Stimulated activated CD4-positive, alpha-beta T cell treated with anti-CD3 and anti-CD28 coated beads, Interleukin-2, amount 100 ng/mL, for 4 hours (primary cell): ENCODE results near the gene BNC2.

Source experiments
- DNase-seq: peaks from one replicate; pipeline ENCODE4 v3.0.0-alpha.2; 2020; ENCODE audit warnings: low read depth

Gene BNC2

GRCh38 chr9:16817002-16817401 is 53.5 kb downstream of the BNC2 start:
- no peak for DNase-seq

DNA sequence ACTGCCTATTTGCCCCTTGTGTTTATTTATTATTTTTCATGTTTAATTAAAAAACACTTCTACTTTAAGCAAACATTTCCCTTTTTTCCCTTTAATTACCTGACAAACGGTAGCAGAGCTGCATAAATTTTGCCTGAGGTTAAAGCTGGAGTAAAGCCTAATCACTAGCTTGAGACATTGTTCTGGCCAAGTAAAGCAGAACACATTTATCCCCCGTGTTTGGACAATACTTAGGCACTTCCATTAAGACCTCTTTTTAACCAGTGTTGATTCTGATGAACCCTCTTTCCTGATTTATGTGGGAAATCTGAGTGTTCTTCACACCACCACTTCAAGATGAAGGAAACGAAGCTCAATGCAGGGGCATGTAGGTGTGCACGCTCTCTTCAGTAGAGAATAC is 54.5 kb downstream of the BNC2 start:
- no peak for DNase-seq

DNA sequence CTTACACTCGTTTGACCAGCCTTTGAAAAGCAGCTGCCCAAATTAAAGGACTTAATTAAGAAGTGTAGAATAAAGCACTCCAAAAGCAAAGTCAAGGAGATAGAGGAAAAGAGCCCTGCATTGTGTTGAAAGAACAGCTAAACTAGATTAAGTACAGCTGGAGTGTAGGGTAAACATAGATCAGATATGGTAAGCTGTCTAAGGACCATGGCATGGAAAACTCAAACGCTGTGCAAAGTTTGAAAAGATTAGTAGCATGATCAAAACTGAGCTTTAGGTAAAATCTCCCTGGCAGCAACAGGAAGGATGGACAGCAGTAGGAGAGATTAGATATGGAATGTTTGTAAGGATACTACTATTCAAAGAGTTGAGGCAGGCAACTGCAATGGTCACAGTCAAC is 55.4 kb downstream of the BNC2 start:
- no peak for DNase-seq

- no peak for DNase-seq
These were observed 56.6 kb downstream of the BNC2 start for GRCh38 chr9:16813838-16814237.

- DNase-seq, result no peak
These were observed 58.3 kb downstream of the BNC2 start for GRCh38 chr9:16811987-16812685.

- no peak for DNase-seq
These were observed 60.4 kb downstream of the BNC2 start for GRCh38 chr9:16809912-16810610.

DNA sequence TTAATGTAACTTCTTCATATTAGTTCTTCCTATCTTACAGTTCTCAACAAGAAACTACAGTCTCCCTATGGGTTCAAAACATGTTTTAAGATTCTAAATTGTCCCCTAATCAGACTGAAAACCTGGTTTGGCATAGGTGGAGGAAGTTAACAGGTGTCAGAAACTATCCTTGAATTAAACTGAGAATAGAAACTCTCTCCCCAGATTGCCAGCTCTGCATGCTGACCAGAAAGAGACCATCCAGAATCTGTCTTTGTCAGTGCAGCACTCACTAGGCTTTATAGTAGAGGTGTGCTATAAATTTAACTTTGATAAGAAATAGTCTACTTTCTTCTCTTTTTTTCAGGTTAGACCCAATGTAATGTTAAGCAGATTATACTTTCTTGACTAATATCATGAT is 63.8 kb downstream of the BNC2 start:
- no peak for DNase-seq

GRCh38 chr9:16803648-16804047 is 66.8 kb downstream of the BNC2 start:
- DNase-seq, result no peak

GRCh38 chr9:16801871-16802466 is 68.5 kb downstream of the BNC2 start:
- no peak for DNase-seq

DNA sequence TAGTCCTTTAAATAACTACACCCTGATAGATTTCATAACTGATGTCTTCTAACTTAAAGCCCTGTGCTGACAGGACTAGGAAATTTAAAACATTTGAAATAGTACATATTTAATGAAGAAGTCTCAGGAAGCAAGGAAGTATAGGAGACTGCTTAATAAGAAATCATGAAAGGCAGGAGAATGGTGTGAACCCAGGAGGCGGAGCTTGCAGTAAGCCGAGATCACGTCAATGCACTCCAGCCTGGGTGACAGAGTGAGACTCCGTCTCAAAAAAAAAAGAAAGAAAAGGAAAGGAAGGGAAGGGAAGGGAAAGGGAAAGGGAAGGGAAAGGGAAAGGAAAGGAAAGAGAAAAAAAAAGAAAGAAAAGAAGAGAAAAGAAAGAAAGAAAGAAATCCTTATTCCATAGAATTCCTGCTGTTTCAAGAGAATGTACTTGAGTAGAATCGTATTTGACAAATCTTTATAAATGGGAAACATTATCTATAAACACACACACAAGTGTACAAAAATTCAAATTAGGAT is 74.1 kb downstream of the BNC2 start:
- DNase-seq, result no peak

GRCh38 chr9:16794871-16795639 is 75.4 kb downstream of the BNC2 start:
- no peak for DNase-seq

DNA sequence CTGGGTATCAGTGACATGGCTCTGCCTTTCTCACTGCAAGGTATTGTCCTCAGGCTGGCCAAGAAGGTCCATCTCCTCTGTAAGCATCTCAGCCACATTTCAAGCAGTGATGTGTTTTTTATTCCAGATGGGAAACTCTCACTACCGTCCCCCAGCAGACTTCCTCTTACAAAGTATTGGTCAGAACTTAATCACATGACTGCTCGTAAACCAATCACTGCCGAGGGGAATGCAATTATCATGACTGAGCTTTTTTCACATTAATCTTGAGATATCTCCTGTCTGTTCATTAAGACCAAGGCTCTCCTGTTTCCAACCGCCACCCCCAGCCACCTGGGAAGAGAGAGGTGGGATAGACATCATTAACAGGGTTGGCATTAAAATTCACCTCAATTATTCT is 76.4 kb downstream of the BNC2 start:
- DNase-seq, result no peak

DNA sequence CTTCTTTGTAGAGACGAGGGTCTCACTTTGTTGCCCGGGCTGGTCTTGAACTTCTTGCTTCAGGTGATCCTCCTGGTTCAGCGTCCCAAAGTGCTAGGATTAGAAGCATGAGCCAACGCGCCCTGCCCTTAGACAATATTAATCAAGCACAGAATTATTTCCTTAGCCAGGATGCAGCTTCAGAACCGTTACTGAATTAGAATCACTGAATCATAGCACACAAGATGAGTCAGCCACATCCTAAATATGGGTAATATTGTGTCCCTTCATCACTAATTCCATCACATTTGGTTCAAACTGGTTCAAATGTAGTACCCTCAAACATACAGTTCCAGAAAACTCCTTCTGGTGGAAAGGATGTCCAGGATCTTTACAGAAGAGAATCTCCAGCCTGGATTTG is 82.7 kb downstream of the BNC2 start:
- no peak for DNase-seq

DNA sequence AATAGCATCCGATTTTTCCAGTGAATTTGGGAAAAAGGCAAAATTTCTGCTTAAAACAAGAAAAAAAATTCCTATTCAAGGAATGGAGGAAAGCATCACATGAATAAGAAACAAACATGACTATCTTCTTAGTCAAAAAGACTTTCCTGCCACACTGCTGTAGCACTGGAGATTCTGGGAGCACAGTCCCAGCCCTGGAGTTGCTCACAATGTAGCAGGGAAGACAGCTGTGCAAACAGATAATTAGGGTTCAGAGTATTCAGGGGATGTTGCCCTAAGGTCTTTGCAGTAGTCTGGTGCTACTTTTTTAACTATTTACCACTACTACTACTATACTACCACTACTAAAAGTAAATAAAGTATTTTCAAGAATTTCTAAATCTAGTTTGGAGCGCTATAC is 86.5 kb downstream of the BNC2 start:
- no peak for DNase-seq

GRCh38 chr9:16782490-16782889 is 88.0 kb downstream of the BNC2 start:
- no peak for DNase-seq

DNA sequence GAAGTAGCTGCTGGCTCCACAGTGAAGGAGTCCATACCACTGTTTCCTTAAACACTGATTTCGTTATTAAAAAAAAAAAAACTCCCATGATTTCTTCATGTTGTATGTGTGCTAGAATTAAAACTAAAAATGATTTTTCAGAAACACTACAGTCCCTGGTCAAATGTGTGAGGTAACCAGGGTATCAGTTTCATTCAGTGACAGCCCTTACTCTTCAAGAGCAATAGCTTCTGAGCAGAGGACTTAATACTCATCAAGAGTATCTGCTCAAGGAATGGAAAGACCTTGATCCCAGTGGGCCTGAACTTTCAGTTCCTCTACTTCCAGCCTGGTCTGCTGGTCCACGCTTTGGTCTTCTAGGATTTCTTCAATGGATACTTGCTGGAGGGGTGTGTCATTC is 95.1 kb downstream of the BNC2 start:
- DNase-seq, result no peak

DNA sequence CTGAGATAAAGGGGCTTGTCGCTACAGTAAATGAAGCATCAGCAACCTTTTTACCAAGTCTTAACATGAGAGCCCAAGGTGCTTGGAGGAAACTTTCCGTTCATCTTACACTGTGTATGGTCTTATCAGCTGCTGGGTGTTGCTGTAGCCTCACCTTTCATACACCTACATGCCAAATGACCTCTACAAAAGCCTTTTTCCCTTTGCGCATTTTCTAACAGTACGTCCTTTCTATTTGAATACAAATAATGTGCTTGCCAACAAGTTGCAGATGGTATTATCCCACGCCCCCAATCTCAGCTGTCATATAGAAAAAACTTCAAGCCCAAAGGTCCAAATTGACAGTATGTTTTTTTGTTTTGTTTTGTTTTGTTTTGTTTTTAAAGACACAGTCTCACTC is 96.9 kb downstream of the BNC2 start:
- DNase-seq, result no peak

GRCh38 chr9:16773116-16773515 is 97.4 kb downstream of the BNC2 start:
- DNase-seq, result no peak

DNA sequence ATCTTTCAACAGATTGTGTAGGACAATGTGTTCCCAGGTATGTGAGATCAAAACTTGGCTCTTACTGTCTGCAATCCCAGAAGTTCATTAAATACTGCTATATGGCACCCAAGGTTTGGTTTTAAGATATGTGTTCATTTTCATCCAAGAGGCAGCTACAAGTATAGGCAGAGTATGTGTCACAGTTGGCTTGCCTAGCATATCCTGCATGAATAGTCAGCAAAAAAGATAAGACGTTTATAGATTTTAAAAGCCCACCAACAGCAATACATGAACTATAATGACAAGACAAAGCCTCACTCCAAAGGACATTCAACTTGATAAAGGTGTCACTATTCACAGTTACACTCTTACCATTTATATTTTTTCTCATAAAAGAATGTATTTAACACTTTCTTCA is 99.1 kb downstream of the BNC2 start:
- no peak for DNase-seq

- DNase-seq, result no peak
These were observed 101.2 kb downstream of the BNC2 start for GRCh38 chr9:16769291-16769690.

GRCh38 chr9:16768816-16769215 is 101.7 kb downstream of the BNC2 start:
- no peak for DNase-seq

DNA sequence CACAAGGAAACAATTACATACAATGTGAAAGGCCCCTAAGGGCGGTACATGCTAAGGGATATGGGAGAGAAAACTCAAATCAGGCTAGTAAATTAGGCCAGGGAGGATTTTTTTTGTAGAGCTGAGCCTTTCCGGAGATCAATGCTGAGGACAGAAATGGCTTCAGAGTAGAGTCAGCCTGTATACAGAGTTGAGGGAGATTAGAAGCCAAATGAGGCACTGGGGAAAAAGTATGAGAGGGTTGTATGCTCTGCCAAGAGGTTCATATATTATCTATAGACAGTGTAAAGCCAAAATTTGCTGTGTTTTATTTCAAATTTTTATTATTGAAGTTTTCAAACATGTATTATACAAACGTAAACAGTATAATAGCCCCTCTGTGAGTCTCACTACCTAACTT is 103.1 kb downstream of the BNC2 start:
- no peak for DNase-seq

DNA sequence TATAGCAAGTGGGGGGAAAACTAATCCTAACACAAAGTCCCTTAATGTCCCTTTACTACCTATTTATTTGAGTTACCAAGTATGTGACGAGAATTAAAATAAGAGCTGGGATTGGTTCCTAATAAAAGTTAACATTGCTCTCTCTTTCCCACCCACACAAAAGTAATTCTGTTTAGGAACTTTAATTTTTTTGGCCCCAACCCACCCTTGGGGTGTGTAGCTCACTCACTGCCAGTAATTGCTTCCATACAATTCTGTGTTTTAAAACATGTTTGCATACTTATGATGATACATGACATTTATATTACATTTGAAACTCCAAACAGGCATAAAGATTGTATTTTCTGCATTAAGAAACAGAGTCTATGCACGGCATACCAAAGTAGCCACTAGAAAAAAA is 106.5 kb downstream of the BNC2 start:
- no peak for DNase-seq
